GM12878 (cell line): ENCODE data around the gene SETMAR. TPM values are rescaled to one million over a fixed set of nuclear protein-coding genes. Genes with fewer than 3 reads are reported as not detected.

Experiments
- ATAC-seq: fragments of 200-7000 bp; cut with Tn5 transposase; 3 replicates; pipeline ENCODE4 v1.9.1; 2020; ENCODE audit warnings: mild to moderate bottlenecking, moderate library complexity
- BruUV-seq: library from RNA; stranded (reverse); fragments of 400-500 nt; replicated peaks from 2 replicates; lab custom pipeline; 2021; lab: Mats Ljungman, UMichigan
- CTCF ChIA-PET: fragments of 300-600 bp; sonication (Branson Sonifier 250); formaldehyde crosslinking; extraction: SDS; loops from one replicate; lab custom pipeline; 2021; ENCODE audit warnings: inconsistent platforms; lab: Yijun Ruan, JAX
- POLR2A ChIA-PET: fragments of 350-600 bp; formaldehyde crosslinking; extraction: SDS; loops from one replicate; lab custom pipeline; 2021; ENCODE audit warnings: inconsistent platforms; lab: Charles Lee
- RAD21 ChIA-PET: fragments of 300-600 bp; sonication (Branson Sonifier 250); formaldehyde crosslinking; loops from one replicate; lab custom pipeline; 2023; ENCODE audit warnings: antibody characterized with exemption; ENCODE audit not compliant: unreplicated experiment; lab: Charles Lee
- SMC1A ChIA-PET: fragments of 300-600 bp; sonication (Branson Sonifier 250); formaldehyde crosslinking; loops from one replicate; lab custom pipeline; 2023; ENCODE audit not compliant: unreplicated experiment, uncharacterized antibody; lab: Charles Lee
- DNase-seq: peaks from one replicate; pipeline ENCODE4 v3.0.0-alpha.2; 2011; ENCODE audit warnings: low read depth, low spot score
- FAIRE-seq: peaks from 3 replicates; lab custom pipeline; 2011; peaks lifted over from hg19 to GRCh38; lab: Jason Lieb, UNC
- H2AFZ ChIP-seq: 2 replicates; pipeline ENCODE4 v1.6.0; 2011; ENCODE audit warnings: low read depth, low read length, control low read depth; ENCODE audit not compliant: control insufficient read depth
- H3K27ac ChIP-seq: 2 replicates; pipeline ENCODE4 v1.5.1; 2011; ENCODE audit warnings: control low read depth; ENCODE audit not compliant: control insufficient read depth, insufficient read depth
- H3K27me3 ChIP-seq, 2 experiments: replicated peaks in 1 of 2; 2 replicates each; pipeline versions ENCODE4 v1.6.0 to v1.6.1; 2011; ENCODE audit warnings: low read length in 1 of 2; ENCODE audit not compliant: control insufficient read depth in 2 of 2, insufficient read depth in 2 of 2
- H3K36me3 ChIP-seq, 2 experiments: 2 replicates each; pipeline ENCODE4 v1.5.1; 2011; ENCODE audit warnings: low read length in 1 of 2; ENCODE audit not compliant: control insufficient read depth in 2 of 2, insufficient read depth in 2 of 2
- H3K4me1 ChIP-seq: 2 replicates; pipeline ENCODE4 v1.6.1; 2011; ENCODE audit warnings: mild to moderate bottlenecking, low read length, moderate library complexity, mixed read lengths; ENCODE audit not compliant: control insufficient read depth, insufficient read depth
- H3K4me2 ChIP-seq: 2 replicates; pipeline ENCODE4 v1.6.0; 2011; ENCODE audit warnings: control low read depth; ENCODE audit not compliant: control insufficient read depth, insufficient read depth
- H3K4me3 ChIP-seq: fragments of 200-600 bp; sonication (generic); 2 replicates; pipeline ENCODE4 v1.5.1; 2016
- H3K79me2 ChIP-seq: 2 replicates; pipeline ENCODE4 v1.6.0; 2011; ENCODE audit warnings: low read length; ENCODE audit not compliant: control insufficient read depth, insufficient read depth
- H3K9ac ChIP-seq: 2 replicates; pipeline ENCODE4 v1.8.0; 2011; ENCODE audit warnings: low read length, control low read depth, mixed read lengths; ENCODE audit not compliant: control insufficient read depth, insufficient read depth
- H3K9me3 ChIP-seq: replicated peaks from 3 replicates; pipeline ENCODE4 v1.5.1; 2011; ENCODE audit warnings: mild to moderate bottlenecking, low read length; ENCODE audit not compliant: control insufficient read depth, insufficient read depth
- H4K20me1 ChIP-seq: 2 replicates; pipeline ENCODE4 v1.6.0; 2011; ENCODE audit not compliant: control insufficient read depth, insufficient read depth
- BMI1 ChIP-seq: fragments of 450-650 bp; IDR thresholded peaks from 2 replicates; pipeline ENCODE4 v1.6.1; 2016; ENCODE audit warnings: mild to moderate bottlenecking, moderate library complexity, borderline replicate concordance
- CREM ChIP-seq: IDR thresholded peaks from 2 replicates; pipeline ENCODE4 v1.6.1; 2014; ENCODE audit warnings: antibody characterized with exemption, low read depth
- DPF2 ChIP-seq: fragments of 450-650 bp; IDR thresholded peaks from 2 replicates; pipeline ENCODE4 v1.6.1; 2017; ENCODE audit warnings: mild to moderate bottlenecking
- HDAC2 ChIP-seq: fragments of 200-600 bp; sonication (generic); IDR thresholded peaks from 2 replicates; pipeline ENCODE4 v1.6.1; 2017
- IKZF2 ChIP-seq, 2 experiments: fragments of 450-650 bp; IDR thresholded peaks; 2 replicates each; pipeline ENCODE4 v1.6.1; 2017; ENCODE audit warnings: mild to moderate bottlenecking in 2 of 2, moderate library complexity in 2 of 2
- KLF5 ChIP-seq: fragments of 450-650 bp; IDR thresholded peaks from 2 replicates; pipeline ENCODE4 v1.6.1; 2014; ENCODE audit warnings: mild to moderate bottlenecking; ENCODE audit not compliant: partially characterized antibody
- MXI1 ChIP-seq: fragments of 150-350 bp; IDR thresholded peaks from 2 replicates; pipeline ENCODE4 v1.6.1; 2011; ENCODE audit warnings: low read depth, mild to moderate bottlenecking, inconsistent platforms, low read length, improper control_type of control experiment
- PAX8 ChIP-seq: fragments of 450-650 bp; IDR thresholded peaks from 2 replicates; pipeline ENCODE4 v1.6.1; 2017; ENCODE audit warnings: mild to moderate bottlenecking, moderate library complexity
- PML ChIP-seq: IDR thresholded peaks from 2 replicates; pipeline ENCODE4 v1.6.1; 2012; ENCODE audit warnings: low read length, inconsistent platforms
- POLR2AphosphoS2 ChIP-seq: IDR thresholded peaks from 2 replicates; pipeline ENCODE4 v1.6.1; 2011; ENCODE audit warnings: low read depth, mild to moderate bottlenecking, low read length, improper control_type of control experiment, moderate library complexity
- POLR2AphosphoS5 ChIP-seq: IDR thresholded peaks from 2 replicates; pipeline ENCODE4 v1.6.1; 2011; ENCODE audit warnings: mild to moderate bottlenecking, low read length, inconsistent platforms
- SREBF1 ChIP-seq: IDR thresholded peaks from 2 replicates; pipeline ENCODE4 v1.6.1; 2012; ENCODE audit warnings: mild to moderate bottlenecking, low read length
- TAF1 ChIP-seq: IDR thresholded peaks from 2 replicates; pipeline ENCODE4 v1.6.1; 2011; ENCODE audit warnings: mild to moderate bottlenecking, low read depth, low read length, borderline replicate concordance
- WGBS: methylation state at CpG from one replicate; pipeline ENCODE4 v1.1.6; 2016; ENCODE audit warnings: low lambda C conversion rate; ENCODE audit not compliant: insufficient replicate concordance, insufficient coverage; ENCODE audit errors: missing lambda C conversion rate; 5-methylcytosine and 5-hydroxymethylcytosine counted together
- in situ Hi-C: fragments of 300-500 bp; cut with MboI; formaldehyde crosslinking; loops from 9 replicates; pipeline ENCODE4 v1.14.3; 2018; ENCODE audit warnings: mixed read lengths
- intact Hi-C: fragments of 100-400 bp; cut with micrococcal nuclease; formaldehyde crosslinking; loops from one replicate; pipeline ENCODE4 v1.14.2; 2022; ENCODE audit not compliant: unreplicated experiment
- polyA plus RNA-seq, 11 experiments: library from polyadenylated mRNA; depleted of rRNA in 4 of 11; unstranded in 6 of 11; stranded (reverse) in 5 of 11; fragments of >200 nt; fragmentation: Nextera tagmentation in 4 of 11; fragmentation: Illumina TruSeq in 1 of 11; extraction: Ambion mirVana in 4 of 11; extraction: Trizol in 1 of 11; gene quantifications; 1 replicate in 1 of 11; 2 replicates in 10 of 11; pipeline versions ENCODE4 v1.2.1 to v1.2.3, GENCODE V29; 2011 to 2016; ENCODE audit warnings: inconsistent platforms in 2 of 11, missing spikeins in 2 of 11, low read depth in 1 of 11
- total RNA-seq, 4 experiments: library from RNA; depleted of rRNA in 3 of 4; stranded (reverse); fragments of >200 nt in 3 of 4; fragmentation: Illumina TruSeq in 1 of 4; extraction: Trizol in 1 of 4; gene quantifications; 2 replicates each; pipeline versions ENCODE4 v1.2.1 to v1.2.3, GENCODE V29; 2013 to 2021
- TF ChIP-seq, protein P1 (sequence below): fragments of 150-350 bp; IDR thresholded peaks from 2 replicates; pipeline ENCODE4 v1.6.1; 2014; ENCODE audit warnings: mild to moderate bottlenecking, low read depth, low read length

Gene SETMAR
- total and polyA plus RNA-seq, 10 of the 15 experiments (the other 5 are each of a cell fraction or from before 2014, with no cell fraction given): 7.1 to 25.1 (median 20.3) TPM

DNA sequence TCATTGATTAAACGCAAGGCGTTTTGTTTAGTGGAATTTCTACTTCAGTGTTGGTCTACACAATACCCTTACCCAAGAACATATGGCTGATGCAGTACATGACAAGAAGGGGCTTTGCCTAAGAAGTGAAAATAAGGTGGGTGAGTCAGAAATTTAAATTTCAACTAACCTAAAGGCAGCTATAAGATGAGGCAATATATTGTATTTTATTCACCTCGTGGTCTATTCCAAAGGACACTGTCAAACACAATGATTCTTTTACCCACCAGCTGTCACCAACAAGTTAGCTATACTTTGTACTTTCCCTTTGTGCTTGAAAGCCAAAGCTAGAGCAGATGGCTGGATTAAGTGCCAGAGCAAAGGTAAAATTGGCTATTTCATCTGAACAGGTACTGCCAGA lies 10.9 kb upstream of the SETMAR start:
- H3K36me3 ChIP-seq: no peaks in the 10 kb centered on the region
- H3K4me3 ChIP-seq: no peak overlapping the region
- H4K20me1 ChIP-seq: no peaks in the 10 kb centered on the region
- peaks cover 0 to 2% of the 10 kb centered on the region in 2 experiments; a peak in 2 of 4 replicates for H3K27me3 ChIP-seq
- no peak for FAIRE-seq
- BruUV-seq: no TSS peak
- no peaks in the 10 kb centered on the region for H3K4me1 ChIP-seq
- ChIA-PET SMC1A (interaction anchor here (1.0 to 2.4 kb wide), 6 partner anchors 14 to 1093 kb away, joined by 3 to 17 read pairs (median 4); no protein-coding TSS in a partner anchor), CTCF (interaction anchor here (0.7 to 3.4 kb wide), 8 partner anchors 9 to 1096 kb away, joined by 3 to 21 read pairs (median 5); no protein-coding TSS in a partner anchor), POLR2A (interaction anchor here (0.9 kb wide), 1 partner anchor 14 kb away, joined by 3 read pairs; no protein-coding TSS in a partner anchor), RAD21 (interaction anchor here (1.1 to 2.1 kb wide), 3 partner anchors 14 to 1092 kb away, joined by 4 to 15 read pairs (median 5); no protein-coding TSS in a partner anchor)
- ATAC-seq: no peak
- in situ Hi-C loops (no loop called here), intact Hi-C loops (no loop called here)
- WGBS: 54% methylated on average over 3 of the region's 3 CpGs
- no peak overlapping the region for H3K4me2 ChIP-seq
- TF ChIP-seq POLR2AphosphoS2: no peak
- H3K9me3 ChIP-seq: no peaks in the 10 kb centered on the region
- H3K9ac ChIP-seq: no peak overlapping the region
- DNase-seq: no peak
- H2AFZ ChIP-seq: no peak overlapping the region
- H3K79me2 ChIP-seq: no peaks in the 10 kb centered on the region
- H3K27ac ChIP-seq: no peak overlapping the region

DNA sequence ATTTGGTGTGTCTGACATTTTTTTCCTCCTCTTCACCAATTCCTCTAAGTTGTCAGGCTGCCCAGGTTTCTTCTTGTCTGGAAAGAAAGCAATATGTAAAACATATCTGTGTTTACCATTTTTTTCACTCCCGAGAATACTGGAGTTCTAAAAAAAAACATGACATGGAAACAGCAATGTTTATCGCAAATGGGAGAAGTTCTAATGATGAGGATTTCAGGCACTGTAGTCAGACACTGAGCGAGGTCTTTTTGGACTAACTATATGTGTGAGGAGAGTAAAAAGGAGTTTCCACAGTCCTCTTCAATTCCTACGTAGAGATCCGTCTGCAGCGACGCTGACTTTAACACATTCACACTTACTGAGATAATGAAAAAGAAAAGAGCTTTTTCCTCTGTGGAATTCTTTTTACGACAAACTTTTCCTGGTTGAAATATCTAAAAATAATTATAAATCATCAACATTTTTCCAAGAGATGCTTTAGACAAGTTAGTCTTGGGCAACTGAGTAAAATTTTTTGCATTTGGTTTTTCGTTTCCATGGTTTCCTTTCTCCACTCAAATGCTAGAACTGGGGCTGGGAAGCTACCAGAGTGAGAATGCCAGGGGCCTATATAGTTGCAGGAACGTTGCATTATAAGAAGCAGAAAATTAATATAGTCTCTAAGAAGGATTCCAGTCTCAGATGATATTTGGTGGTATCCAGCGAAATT lies 8.4 kb upstream of the SETMAR start:
- ATAC-seq (no peak), DNase-seq (no peak), FAIRE-seq (no peak)
- intact Hi-C loops (no loop called here), in situ Hi-C loops (loop anchor here (5.0 kb wide), 1 partner anchor 1097 kb away; no protein-coding TSS in a partner anchor)
- RAD21 ChIA-PET: interaction anchor here (0.5 kb wide), 1 partner anchor 1327 kb away, joined by 3 read pairs; no protein-coding TSS in a partner anchor
- H3K4me2 ChIP-seq: no peak overlapping the region
- no peaks in the 10 kb centered on the region for H4K20me1 ChIP-seq
- H3K36me3 ChIP-seq: no peaks in the 10 kb centered on the region
- BruUV-seq: no TSS peak
- no peak overlapping the region for H3K27ac ChIP-seq
- CTCF ChIA-PET: interaction anchor here (3.4 kb wide), 1 partner anchor 1094 kb away, joined by 21 read pairs; no protein-coding TSS in a partner anchor
- no peaks in the 10 kb centered on the region; a peak in 1 of 4 replicates for H3K27me3 ChIP-seq
- H3K9me3 ChIP-seq: no peaks in the 10 kb centered on the region; the same call in 2 of the 3 replicates
- POLR2A ChIA-PET: no interaction called here
- no peak overlapping the region for H3K4me3 ChIP-seq
- H3K4me1 ChIP-seq: no peaks in the 10 kb centered on the region
- H3K9ac ChIP-seq: no peak overlapping the region
- SMC1A ChIA-PET: no interaction called here
- H2AFZ ChIP-seq: no peak overlapping the region
- H3K79me2 ChIP-seq: no peaks in the 10 kb centered on the region
- 48% methylated on average over 11 of the region's 11 CpGs for WGBS
- TF ChIP-seq DPF2: no peak
- TF ChIP-seq IKZF2 (IDR thresholded peaks at IDR 0.05): no peak
- no peak for TF ChIP-seq HDAC2
- no peak for TF ChIP-seq PML
- TF ChIP-seq CREM: no peak
- TF ChIP-seq TAF1: no peak
- TF ChIP-seq MXI1: no peak
- TF ChIP-seq PAX8: no peak
- no peak for TF ChIP-seq BMI1
- no peak for TF ChIP-seq POLR2AphosphoS5
- no peak for TF ChIP-seq KLF5
- no peak for TF ChIP-seq SREBF1
- TF ChIP-seq, protein P1, sequence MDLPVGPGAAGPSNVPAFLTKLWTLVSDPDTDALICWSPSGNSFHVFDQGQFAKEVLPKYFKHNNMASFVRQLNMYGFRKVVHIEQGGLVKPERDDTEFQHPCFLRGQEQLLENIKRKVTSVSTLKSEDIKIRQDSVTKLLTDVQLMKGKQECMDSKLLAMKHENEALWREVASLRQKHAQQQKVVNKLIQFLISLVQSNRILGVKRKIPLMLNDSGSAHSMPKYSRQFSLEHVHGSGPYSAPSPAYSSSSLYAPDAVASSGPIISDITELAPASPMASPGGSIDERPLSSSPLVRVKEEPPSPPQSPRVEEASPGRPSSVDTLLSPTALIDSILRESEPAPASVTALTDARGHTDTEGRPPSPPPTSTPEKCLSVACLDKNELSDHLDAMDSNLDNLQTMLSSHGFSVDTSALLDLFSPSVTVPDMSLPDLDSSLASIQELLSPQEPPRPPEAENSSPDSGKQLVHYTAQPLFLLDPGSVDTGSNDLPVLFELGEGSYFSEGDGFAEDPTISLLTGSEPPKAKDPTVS: no peak
